GM12873 (cell line): Measurements from ENCODE around the gene SLC22A4.

ENCODE experiments used
- CTCF ChIP-seq: IDR thresholded peaks from 2 replicates; pipeline ENCODE4 v1.5.1; 2012; ENCODE audit warnings: low read depth, mild to moderate bottlenecking, moderate library complexity, low read length, control low read depth; ENCODE audit not compliant: insufficient read depth; ENCODE audit errors: missing control alignments

SLC22A4 gene

GRCh38 chr5:132295505-132296411 is 1.6 kb downstream of the SLC22A4 start:
- TF ChIP-seq CTCF, result no peak

- no peak for TF ChIP-seq CTCF
These were observed 2.3 kb downstream of the SLC22A4 start for GRCh38 chr5:132296412-132297016.

- TF ChIP-seq CTCF, result no peak
These were observed 3.2 kb downstream of the SLC22A4 start for GRCh38 chr5:132297211-132297940.

GRCh38 chr5:132298298-132299212 is 4.4 kb downstream of the SLC22A4 start:
- TF ChIP-seq CTCF, result no peak

GRCh38 chr5:132299917-132300316 is 5.7 kb downstream of the SLC22A4 start:
- TF ChIP-seq CTCF, result no peak

- TF ChIP-seq CTCF, result no peak
These were observed 6.6 kb downstream of the SLC22A4 start for GRCh38 chr5:132300577-132301343.
